GM18858 (cell line): ENCODE data around the gene ADIPOQ.
"Not testable (repeated sequence)": the region's sequence is repeated elsewhere in the genome, so short reads cannot be mapped to it uniquely, and the experiment has no call there.

Experiments
- ATAC-seq: cut with Tn5 transposase; IDR thresholded peaks from one replicate; pipeline ENCODE4 v1.9.1; 2021; ENCODE audit not compliant: unreplicated experiment

ADIPOQ gene

DNA sequence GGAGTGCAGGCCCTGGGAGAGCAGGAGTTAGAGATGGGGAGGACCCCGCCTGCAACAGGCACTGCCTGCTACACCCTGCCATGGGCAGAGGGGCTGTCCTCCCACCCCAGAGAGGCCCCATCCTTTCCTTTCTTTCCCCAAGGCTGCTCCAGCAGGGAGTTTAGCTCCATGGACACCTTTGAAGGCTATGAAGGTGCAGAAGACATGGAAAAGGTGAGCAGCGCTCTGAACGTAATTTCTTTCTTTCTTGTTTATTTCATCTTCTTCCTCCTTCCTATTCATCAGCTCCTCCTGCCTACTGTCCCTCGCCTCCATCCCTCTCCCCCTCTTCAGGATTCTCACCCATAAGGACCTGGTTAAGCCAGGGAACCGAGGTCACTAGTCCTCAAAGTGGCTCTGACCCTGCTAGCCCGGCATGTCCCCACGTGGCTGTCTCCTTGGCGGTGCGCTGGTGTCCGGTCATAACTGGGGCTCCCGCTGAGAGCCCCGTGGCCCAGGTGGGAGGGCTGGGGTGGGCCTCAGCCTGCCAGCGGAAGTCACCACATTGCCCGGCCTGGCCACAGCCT lies 16.0 kb upstream of the ADIPOQ start:
- ATAC-seq: no peak

- ATAC-seq: peak; percentile 90
These were observed 15.3 kb upstream of the ADIPOQ start for GRCh38 chr3:186826976-186827857.

DNA sequence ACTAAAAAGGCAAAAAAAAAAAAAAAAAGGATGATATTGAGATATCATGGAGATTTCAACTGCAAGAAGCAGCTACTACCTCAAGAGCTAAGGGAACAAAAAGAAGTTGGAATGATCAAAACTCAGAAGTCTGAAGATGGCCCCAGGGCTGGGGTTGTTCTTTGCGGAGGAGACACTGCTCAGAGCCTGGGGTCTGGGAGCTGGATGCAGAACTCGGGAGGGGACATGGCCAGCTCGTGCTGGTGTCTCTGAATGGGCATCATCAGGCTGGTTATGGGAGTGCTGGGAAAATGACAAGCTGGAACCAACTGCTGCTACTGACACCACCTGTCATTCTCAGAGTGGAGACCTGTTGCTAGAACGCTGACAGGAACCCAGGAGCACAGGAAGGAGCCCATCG lies 14.2 kb upstream of the ADIPOQ start:
- no peak for ATAC-seq

- ATAC-seq: no peak
These were observed 10.7 kb upstream of the ADIPOQ start for GRCh38 chr3:186831798-186832197.

- ATAC-seq: no peak
These were observed 10.2 kb upstream of the ADIPOQ start for GRCh38 chr3:186832276-186832675.

- ATAC-seq: no peak
These were observed 2.5 kb upstream of the ADIPOQ start for GRCh38 chr3:186839874-186840641.

GRCh38 chr3:186841620-186842019 lies 890 bp upstream of the ADIPOQ start:
- no peak for ATAC-seq

DNA sequence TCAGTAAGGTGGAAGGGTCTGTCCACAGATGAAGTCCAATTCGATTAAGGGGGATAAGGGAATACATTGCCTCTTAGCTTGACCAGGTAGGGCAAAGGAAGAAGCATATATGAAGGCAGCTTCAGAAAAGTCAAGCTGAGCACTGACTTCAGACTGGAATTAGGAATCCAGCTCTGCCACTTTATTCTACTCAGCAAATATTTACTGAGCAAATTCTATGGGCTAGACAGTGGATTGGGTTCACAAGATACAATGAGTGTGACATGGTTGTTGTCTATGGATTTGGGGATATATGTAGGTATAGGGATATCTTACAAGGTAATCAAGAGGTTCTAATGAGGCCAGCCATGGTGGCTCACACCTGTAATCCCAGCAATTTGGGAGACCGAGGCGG lies 526 bp downstream of the ADIPOQ start:
- ATAC-seq: no peak

DNA sequence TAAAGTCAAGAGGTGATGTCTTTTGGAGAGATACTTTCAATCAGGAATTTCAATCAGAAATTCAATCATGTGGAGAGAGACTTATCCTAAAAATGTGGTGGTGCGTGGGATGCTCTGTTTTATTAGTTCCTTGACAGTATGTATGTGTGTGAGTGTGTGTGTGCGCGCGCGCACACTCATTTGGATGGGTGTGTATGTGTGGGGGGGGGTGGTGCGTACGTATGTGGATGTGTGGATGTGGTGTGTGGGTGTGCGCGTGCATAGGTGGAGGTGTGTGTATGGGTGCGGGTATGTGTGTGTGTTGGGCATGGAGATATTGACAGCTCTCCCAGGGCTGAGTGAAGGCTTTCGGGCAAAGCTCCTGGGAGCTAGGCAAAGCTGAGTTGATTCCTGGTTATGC lies 2.4 kb downstream of the ADIPOQ start:
- ATAC-seq: no peak

GRCh38 chr3:186845756-186846155 lies 3.2 kb downstream of the ADIPOQ start:
- no peak for ATAC-seq

GRCh38 chr3:186847437-186847836 lies 4.9 kb downstream of the ADIPOQ start:
- no peak for ATAC-seq

- no peak for ATAC-seq
These were observed 7.0 kb downstream of the ADIPOQ start for GRCh38 chr3:186849374-186849975.

GRCh38 chr3:186851835-186852234 lies 9.3 kb downstream of the ADIPOQ start:
- ATAC-seq: not testable (repeated sequence)

DNA sequence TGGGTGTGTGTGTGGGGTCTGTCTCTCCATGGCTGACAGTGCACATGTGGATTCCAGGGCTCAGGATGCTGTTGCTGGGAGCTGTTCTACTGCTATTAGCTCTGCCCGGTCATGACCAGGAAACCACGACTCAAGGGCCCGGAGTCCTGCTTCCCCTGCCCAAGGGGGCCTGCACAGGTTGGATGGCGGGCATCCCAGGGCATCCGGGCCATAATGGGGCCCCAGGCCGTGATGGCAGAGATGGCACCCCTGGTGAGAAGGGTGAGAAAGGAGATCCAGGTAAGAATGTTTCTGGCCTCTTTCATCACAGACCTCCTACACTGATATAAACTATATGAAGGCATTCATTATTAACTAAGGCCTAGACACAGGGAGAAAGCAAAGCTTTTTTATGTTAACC lies 10.5 kb downstream of the ADIPOQ start:
- no peak for ATAC-seq

DNA sequence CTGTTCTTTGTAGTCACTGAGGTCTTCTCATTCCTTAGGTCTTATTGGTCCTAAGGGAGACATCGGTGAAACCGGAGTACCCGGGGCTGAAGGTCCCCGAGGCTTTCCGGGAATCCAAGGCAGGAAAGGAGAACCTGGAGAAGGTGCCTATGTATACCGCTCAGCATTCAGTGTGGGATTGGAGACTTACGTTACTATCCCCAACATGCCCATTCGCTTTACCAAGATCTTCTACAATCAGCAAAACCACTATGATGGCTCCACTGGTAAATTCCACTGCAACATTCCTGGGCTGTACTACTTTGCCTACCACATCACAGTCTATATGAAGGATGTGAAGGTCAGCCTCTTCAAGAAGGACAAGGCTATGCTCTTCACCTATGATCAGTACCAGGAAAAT lies 11.6 kb downstream of the ADIPOQ start:
- no peak for ATAC-seq

GRCh38 chr3:186854954-186855353 lies 12.4 kb downstream of the ADIPOQ start:
- no peak for ATAC-seq

- ATAC-seq: no peak
These were observed 15.2 kb downstream of the ADIPOQ start for GRCh38 chr3:186857743-186858142.

DNA sequence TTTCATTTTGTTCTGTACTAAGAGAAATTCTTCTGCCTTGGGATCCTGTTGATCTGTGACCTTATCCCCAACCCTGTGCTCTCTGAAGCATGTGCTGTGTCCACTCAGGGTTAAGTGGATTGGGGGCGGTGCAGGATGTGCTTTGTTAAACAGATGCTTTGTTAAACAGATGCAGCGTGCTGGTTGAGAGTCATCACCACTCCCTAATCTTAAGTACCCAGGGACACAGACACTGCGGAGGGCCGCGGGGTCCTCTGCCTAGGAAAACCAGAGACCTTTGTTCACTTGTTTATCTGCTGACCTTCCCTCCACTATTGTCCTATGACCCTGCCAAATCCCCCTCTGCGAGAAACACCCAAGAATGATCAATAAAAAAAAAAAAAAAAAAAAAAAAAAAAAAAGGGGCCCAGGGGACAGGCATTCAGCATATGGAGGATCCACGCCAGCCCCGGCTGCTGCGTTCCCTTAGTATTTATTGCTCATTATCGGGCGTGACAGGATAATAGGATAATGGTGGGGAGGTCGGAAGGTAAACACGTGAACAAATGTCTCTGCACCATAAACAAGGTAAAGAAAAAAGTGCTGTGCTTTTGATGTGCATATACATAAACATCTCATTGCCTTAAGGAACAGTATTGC lies 22.8 kb downstream of the ADIPOQ start:
- ATAC-seq: not testable (repeated sequence)

- ATAC-seq: not testable (repeated sequence)
These were observed 23.6 kb downstream of the ADIPOQ start for GRCh38 chr3:186866095-186866494.

DNA sequence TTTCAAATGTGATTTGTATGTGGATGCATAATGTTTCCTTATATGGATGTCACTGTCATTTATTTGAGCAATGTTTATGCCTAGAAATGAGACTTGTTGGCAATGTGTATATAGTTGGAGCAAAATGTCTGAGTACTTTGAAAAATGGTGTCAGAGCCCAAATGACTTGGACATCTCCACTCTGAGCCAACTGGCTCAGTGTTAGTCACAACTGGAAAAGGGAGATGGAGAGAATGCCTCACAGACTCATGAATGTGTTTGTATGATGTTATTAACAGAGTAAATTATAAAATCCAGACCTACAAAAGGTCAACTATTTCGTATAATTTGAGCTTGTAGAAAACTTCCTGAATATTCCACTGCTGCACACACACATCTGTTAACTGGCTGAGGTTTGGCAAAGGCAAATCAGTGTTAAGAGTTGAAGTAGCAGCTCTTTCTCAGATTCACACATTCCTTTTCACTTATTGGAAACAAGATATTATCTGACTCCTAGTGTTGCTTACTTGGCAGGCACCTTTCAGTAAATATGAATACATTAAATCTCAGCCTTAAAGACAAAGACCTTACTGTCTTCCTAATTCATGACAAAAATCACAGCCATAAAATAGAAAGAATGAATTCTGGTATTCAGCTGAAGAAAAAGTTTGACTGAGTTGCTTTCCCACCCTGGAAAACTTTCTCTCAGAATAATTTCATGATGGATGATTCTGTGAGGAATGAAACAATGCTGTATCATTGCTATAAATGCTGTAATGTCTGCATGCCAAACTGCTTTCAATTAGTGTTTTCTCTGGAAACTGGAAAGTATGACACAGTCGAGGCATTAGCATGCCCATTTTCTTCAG lies 27.0 kb downstream of the ADIPOQ start:
- ATAC-seq: no peak
